Measurements from ENCODE around the gene BANP. TPM values are rescaled to one million over a fixed set of nuclear protein-coding genes. Genes with fewer than 3 reads are reported as not detected.

Gene BANP
- total and polyA plus RNA-seq, 2 experiments from 2014 or later = 22.8 to 23.8 TPM

- no peaks in the 10 kb centered on the region for H3K36me3 ChIP-seq (replicated peaks; ENCODE audit: insufficient read depth, low read depth)
- H3K4me1 ChIP-seq (ENCODE audit: insufficient read depth) = peaks cover 25% of the 10 kb centered on the region
- H4K20me1 ChIP-seq (ENCODE audit: insufficient read depth, poor library complexity, severe bottlenecking) = no peaks in the 10 kb centered on the region
- H3K4me2 ChIP-seq = peak overlapping the region; percentile 97
- WGBS (ENCODE audit: low lambda C conversion rate, missing lambda C conversion rate) = 2% methylated on average over 44 of the region's 82 CpGs
- DNase-seq (ENCODE audit: low spot score) = peak; percentile 54
- H3K4me3 ChIP-seq = peak overlapping the region; percentile 96
- peak overlapping the region; percentile 99 for H3K27ac ChIP-seq
- no peaks in the 10 kb centered on the region for H3K9me2 ChIP-seq (replicated peaks; ENCODE audit: insufficient read depth)
- peaks cover 53% of the 10 kb centered on the region for H3K79me2 ChIP-seq
- no peaks in the 10 kb centered on the region for H3K9me3 ChIP-seq (ENCODE audit: low read depth)
- peak overlapping the region; percentile 66 for H2AFZ ChIP-seq
- H3K27me3 ChIP-seq = no peaks in the 10 kb centered on the region
- TF ChIP-seq CTCF (IDR thresholded peaks at IDR 0.05; ENCODE audit: poor library complexity) (peak; percentile 37), EZH2phosphoT487 (IDR thresholded peaks at IDR 0.05; ENCODE audit: low read depth, severe bottlenecking, unreplicated experiment) (no peak)
These were observed 611 bp downstream of the BANP start for GRCh38 chr16:87951552-87952538.

GRCh38 chr16:87952751-87953150 lies 1.5 kb downstream of the BANP start:
- TF ChIP-seq CTCF (IDR thresholded peaks at IDR 0.05; ENCODE audit: poor library complexity) (no peak), EZH2phosphoT487 (IDR thresholded peaks at IDR 0.05; ENCODE audit: low read depth, severe bottlenecking, unreplicated experiment) (no peak), EZH2 (IDR thresholded peaks at IDR 0.05; ENCODE audit: borderline replicate concordance) (no peak)
- no peaks in the 10 kb centered on the region for H3K27me3 ChIP-seq
- peaks cover 26% of the 10 kb centered on the region for H3K4me1 ChIP-seq (ENCODE audit: insufficient read depth)
- H3K4me2 ChIP-seq = peak overlapping the region; percentile 97
- peak overlapping the region; percentile 99 for H3K27ac ChIP-seq
- no peaks in the 10 kb centered on the region for H3K9me3 ChIP-seq (ENCODE audit: low read depth)
- H3K79me2 ChIP-seq = peaks cover 62% of the 10 kb centered on the region
- no peak for DNase-seq (ENCODE audit: low spot score)
- no peaks in the 10 kb centered on the region for H3K9me2 ChIP-seq (replicated peaks; ENCODE audit: insufficient read depth)
- no peaks in the 10 kb centered on the region for H4K20me1 ChIP-seq (ENCODE audit: insufficient read depth, poor library complexity, severe bottlenecking)
- H3K36me3 ChIP-seq (replicated peaks; ENCODE audit: insufficient read depth, low read depth) = no peaks in the 10 kb centered on the region
- WGBS (ENCODE audit: low lambda C conversion rate, missing lambda C conversion rate) = 95% methylated on average over 16 of the region's 16 CpGs
- peak overlapping the region; percentile 96 for H3K4me3 ChIP-seq
- H2AFZ ChIP-seq = no peak overlapping the region

GRCh38 chr16:87953308-87954215 lies 2.3 kb downstream of the BANP start:
- Histone ChIP-seq H3K79me2 (peaks cover 70% of the 10 kb centered on the region), H3K4me2 (peak overlapping the region; percentile 97), H3K9me2 (replicated peaks; ENCODE audit: insufficient read depth) (no peaks in the 10 kb centered on the region), H4K20me1 (ENCODE audit: insufficient read depth, poor library complexity, severe bottlenecking) (no peaks in the 10 kb centered on the region), H3K27me3 (no peaks in the 10 kb centered on the region), H3K27ac (peak overlapping the region; percentile 99), H3K9me3 (ENCODE audit: low read depth) (no peaks in the 10 kb centered on the region), H3K4me1 (ENCODE audit: insufficient read depth) (peaks cover 26% of the 10 kb centered on the region), H2AFZ (no peak overlapping the region), H3K4me3 (no peak overlapping the region), H3K36me3 (replicated peaks; ENCODE audit: insufficient read depth, low read depth) (no peaks in the 10 kb centered on the region)
- 88% methylated on average over 15 of the region's 15 CpGs for WGBS (ENCODE audit: low lambda C conversion rate, missing lambda C conversion rate)
- no peak for DNase-seq (ENCODE audit: low spot score)
- TF ChIP-seq EZH2 (IDR thresholded peaks at IDR 0.05; ENCODE audit: borderline replicate concordance) = no peak
- TF ChIP-seq CTCF (IDR thresholded peaks at IDR 0.05; ENCODE audit: poor library complexity) = no peak
- TF ChIP-seq EZH2phosphoT487 (IDR thresholded peaks at IDR 0.05; ENCODE audit: low read depth, severe bottlenecking, unreplicated experiment) = no peak
